Stimulated activated CD4-positive, alpha-beta T cell treated with anti-CD3 and anti-CD28 coated beads, Interleukin-15, amount 100 ng/mL, for 1 hour (primary cell): Measurements from ENCODE around the gene DYNLL2.
A peak's percentile ranks its signal among the peaks of the same experiment; 100 is the strongest.
"Not testable (repeated sequence)": the region's sequence is repeated elsewhere in the genome, so short reads cannot be mapped to it uniquely, and the experiment has no call there.

Experiments used
- DNase-seq, 2 donors: peaks; one replicate each; pipeline ENCODE4 v3.0.0-alpha.2; 2020; ENCODE audit warnings: low read depth in 1 of 2, low spot score in 1 of 2

The DYNLL2 gene

GRCh38 chr17:58082870-58083490 lies at the start of gene DYNLL2:
Gene DYNLL2, plus strand, starts transcription at chr17:58083419. Its CDS starts 3,672 bp downstream, at chr17:58087091.
- DNase-seq: peak; percentile 83 to 85

GRCh38 chr17:58039975-58040374 lies 43.2 kb upstream of the DYNLL2 start:
- DNase-seq: no peak

GRCh38 chr17:58040386-58040785 lies 42.8 kb upstream of the DYNLL2 start:
- DNase-seq: no peak

GRCh38 chr17:58041161-58041560 lies 42.1 kb upstream of the DYNLL2 start:
- no peak for DNase-seq

GRCh38 chr17:58043221-58044181 lies 39.7 kb upstream of the DYNLL2 start:
- no peak for DNase-seq

GRCh38 chr17:58044256-58044655 lies 39.0 kb upstream of the DYNLL2 start:
- not testable (repeated sequence) for DNase-seq

- no peak for DNase-seq
These were observed 36.8 kb upstream of the DYNLL2 start for GRCh38 chr17:58046239-58047094.

GRCh38 chr17:58047376-58048150 lies 35.7 kb upstream of the DYNLL2 start:
- DNase-seq: no peak

- no peak for DNase-seq
These were observed 33.7 kb upstream of the DYNLL2 start for GRCh38 chr17:58049533-58049932.

- no peak for DNase-seq
These were observed 32.3 kb upstream of the DYNLL2 start for GRCh38 chr17:58050966-58051365.

- no peak for DNase-seq
These were observed 31.8 kb upstream of the DYNLL2 start for GRCh38 chr17:58051468-58051867.

- no peak for DNase-seq
These were observed 30.8 kb upstream of the DYNLL2 start for GRCh38 chr17:58052407-58052806.

- no peak for DNase-seq
These were observed 30.1 kb upstream of the DYNLL2 start for GRCh38 chr17:58052945-58053715.

- no peak for DNase-seq
These were observed 28.6 kb upstream of the DYNLL2 start for GRCh38 chr17:58054641-58055040.

GRCh38 chr17:58056476-58056875 lies 26.7 kb upstream of the DYNLL2 start:
- no peak for DNase-seq

GRCh38 chr17:58059141-58059540 lies 24.1 kb upstream of the DYNLL2 start:
- no peak for DNase-seq

GRCh38 chr17:58060596-58061191 lies 22.5 kb upstream of the DYNLL2 start:
- DNase-seq: no peak

- no peak for DNase-seq
These were observed 21.5 kb upstream of the DYNLL2 start for GRCh38 chr17:58061672-58062071.

GRCh38 chr17:58065238-58065637 lies 18.0 kb upstream of the DYNLL2 start:
- no peak for DNase-seq
